Measurements from ENCODE around the gene GAMT. TPM values are rescaled to one million over a fixed set of nuclear protein-coding genes. Genes with fewer than 3 reads are reported as not detected.

GAMT gene
- total and polyA plus RNA-seq, 3 donors from 2014 or later: 92.2 to 191 (median 144) TPM

- intact Hi-C loops (cut with DNase I; ENCODE audit: low total_unique reads): no loop called here
- DNase-seq: no peak
- H3K27ac ChIP-seq: peak overlapping the region; percentile 51
- 72 to 88% methylated on average over 20 to 27 of the region's 30 CpGs for WGBS, 2 donors
- no peaks in the 10 kb centered on the region for H3K9me3 ChIP-seq
- no peaks in the 10 kb centered on the region for H3K27me3 ChIP-seq
- TF ChIP-seq POLR2A (IDR thresholded peaks at IDR 0.05) (no peak), CTCF (IDR thresholded peaks at IDR 0.05) (no peak)
- no peak overlapping the region for H3K4me3 ChIP-seq
- H3K4me1 ChIP-seq: peaks cover 43% of the 10 kb centered on the region
- no peaks in the 10 kb centered on the region for H3K36me3 ChIP-seq (ENCODE audit: low read depth, missing control alignments)
These were observed 41.1 kb downstream of the GAMT start for GRCh38 chr19:1360126-1360817.

- intact Hi-C loops (cut with DNase I; ENCODE audit: low total_unique reads): no loop called here
- H3K36me3 ChIP-seq (ENCODE audit: low read depth, missing control alignments): no peaks in the 10 kb centered on the region
- 85 to 90% methylated on average over 23 to 24 of the region's 24 CpGs for WGBS, 2 donors
- no peaks in the 10 kb centered on the region for H3K27me3 ChIP-seq
- no peak overlapping the region for H3K4me3 ChIP-seq
- TF ChIP-seq POLR2A (IDR thresholded peaks at IDR 0.05) (no peak), CTCF (IDR thresholded peaks at IDR 0.05) (no peak)
- peaks cover 48% of the 10 kb centered on the region for H3K4me1 ChIP-seq
- H3K9me3 ChIP-seq: no peaks in the 10 kb centered on the region
- H3K27ac ChIP-seq: no peak overlapping the region
- no peak for DNase-seq
These were observed 43.7 kb downstream of the GAMT start for GRCh38 chr19:1357531-1358109.

- TF ChIP-seq CTCF (IDR thresholded peaks at IDR 0.05) (no peak), POLR2A (IDR thresholded peaks at IDR 0.05) (no peak)
- no peak for DNase-seq
- no peaks in the 10 kb centered on the region for H3K36me3 ChIP-seq (ENCODE audit: low read depth, missing control alignments)
- no peaks in the 10 kb centered on the region for H3K9me3 ChIP-seq
- H3K27me3 ChIP-seq: no peaks in the 10 kb centered on the region
- H3K27ac ChIP-seq: no peak overlapping the region
- H3K4me3 ChIP-seq: no peak overlapping the region
- peaks cover 37% of the 10 kb centered on the region for H3K4me1 ChIP-seq
- WGBS, 2 donors: 24 to 30% methylated on average over 3 of the region's 3 CpGs
- intact Hi-C loops (cut with DNase I; ENCODE audit: low total_unique reads): no loop called here
These were observed 44.9 kb downstream of the GAMT start for GRCh38 chr19:1356508-1356865.

- peak overlapping the region; percentile 84 to 87 for H3K4me3 ChIP-seq
- H3K36me3 ChIP-seq (ENCODE audit: low read depth, missing control alignments): no peaks in the 10 kb centered on the region
- WGBS, 2 donors: 10 to 15% methylated on average over 32 of the region's 32 CpGs
- intact Hi-C loops (cut with DNase I; ENCODE audit: low total_unique reads): no loop called here
- TF ChIP-seq CTCF (IDR thresholded peaks at IDR 0.05) (no peak), POLR2A (IDR thresholded peaks at IDR 0.05) (no peak)
- no peaks in the 10 kb centered on the region for H3K9me3 ChIP-seq
- H3K27me3 ChIP-seq: no peaks in the 10 kb centered on the region
- DNase-seq: no peak
- H3K4me1 ChIP-seq: peaks cover 32% of the 10 kb centered on the region
- H3K27ac ChIP-seq: peak overlapping the region; percentile 92 to 97
These were observed 45.5 kb downstream of the GAMT start for GRCh38 chr19:1355568-1356507.
